ENCODE results near the gene GAL3ST2.

DNA sequence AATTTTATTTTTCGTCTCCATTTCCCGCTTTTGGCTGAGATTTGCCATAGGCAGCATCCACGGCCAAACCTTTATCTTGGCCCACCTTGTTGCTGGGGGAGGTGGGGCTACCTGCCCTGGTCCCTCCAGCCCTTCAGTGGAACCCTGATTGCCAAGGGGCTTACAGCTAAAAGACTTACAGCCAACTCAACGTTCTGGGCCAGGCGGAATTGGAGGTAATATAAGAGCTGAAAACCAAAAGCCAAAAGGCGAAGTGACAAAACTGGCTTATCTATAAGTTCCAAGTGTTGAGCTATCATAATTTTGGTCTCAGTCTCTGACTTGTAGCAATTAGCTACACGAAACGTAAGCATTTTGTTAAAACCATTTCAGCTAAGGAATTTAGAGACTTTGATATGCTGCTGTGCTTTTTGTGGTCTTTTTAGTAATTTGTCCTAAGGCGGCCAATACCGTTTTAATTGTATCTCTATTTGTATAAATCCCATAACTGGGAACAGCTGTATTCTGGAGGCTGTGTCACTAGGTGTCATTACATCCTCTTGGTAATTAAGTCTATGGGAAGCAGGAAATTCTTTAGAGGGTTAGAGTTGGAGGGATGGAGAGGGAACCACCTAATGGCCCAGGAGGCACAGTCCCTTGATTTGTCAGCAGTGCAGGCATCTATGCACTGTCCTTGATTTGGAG, 58.0 kb downstream of the GAL3ST2 start:
- TF ChIP-seq CTCF (IDR thresholded peaks at IDR 0.05 in 4 of 5, conservative IDR thresholded peaks at IDR 0.05 in 1 of 5): no peak
- TF ChIP-seq POLR2A (IDR thresholded peaks at IDR 0.05): no peak

Measured in gastrocnemius medialis (tissue), 4 donors.